ENCODE data around the gene ARFIP1.

ARFIP1 gene

DNA sequence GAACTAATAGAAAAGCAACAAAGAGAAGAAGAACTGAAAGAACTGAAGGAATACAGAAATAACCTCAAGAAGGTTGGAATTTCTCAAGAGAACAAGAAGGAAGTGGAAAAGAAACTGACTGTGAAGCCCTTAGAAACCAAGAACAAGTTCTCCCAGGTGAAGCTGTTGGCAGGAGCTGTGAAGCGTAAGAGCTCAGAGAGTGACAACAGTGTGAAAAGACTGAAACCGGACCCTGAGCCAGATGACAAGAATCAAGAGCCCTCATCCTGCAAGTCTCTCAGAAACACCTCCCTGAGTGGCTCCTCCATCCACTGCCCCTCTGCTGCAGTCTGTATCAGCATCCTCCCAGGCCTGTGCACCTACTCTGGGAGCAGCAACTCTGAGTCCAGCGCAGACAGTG, 148.0 kb downstream of the ARFIP1 start:
- H3K4me3 ChIP-seq (ENCODE audit: low read depth, low read length): no peak overlapping the region
- in situ Hi-C loops (cut with HindIII; ENCODE audit: low sequenced_read_pairs): no loop called here
- DNase-seq (ENCODE audit: low read depth, low spot score): no peak
- TF ChIP-seq, protein P1, sequence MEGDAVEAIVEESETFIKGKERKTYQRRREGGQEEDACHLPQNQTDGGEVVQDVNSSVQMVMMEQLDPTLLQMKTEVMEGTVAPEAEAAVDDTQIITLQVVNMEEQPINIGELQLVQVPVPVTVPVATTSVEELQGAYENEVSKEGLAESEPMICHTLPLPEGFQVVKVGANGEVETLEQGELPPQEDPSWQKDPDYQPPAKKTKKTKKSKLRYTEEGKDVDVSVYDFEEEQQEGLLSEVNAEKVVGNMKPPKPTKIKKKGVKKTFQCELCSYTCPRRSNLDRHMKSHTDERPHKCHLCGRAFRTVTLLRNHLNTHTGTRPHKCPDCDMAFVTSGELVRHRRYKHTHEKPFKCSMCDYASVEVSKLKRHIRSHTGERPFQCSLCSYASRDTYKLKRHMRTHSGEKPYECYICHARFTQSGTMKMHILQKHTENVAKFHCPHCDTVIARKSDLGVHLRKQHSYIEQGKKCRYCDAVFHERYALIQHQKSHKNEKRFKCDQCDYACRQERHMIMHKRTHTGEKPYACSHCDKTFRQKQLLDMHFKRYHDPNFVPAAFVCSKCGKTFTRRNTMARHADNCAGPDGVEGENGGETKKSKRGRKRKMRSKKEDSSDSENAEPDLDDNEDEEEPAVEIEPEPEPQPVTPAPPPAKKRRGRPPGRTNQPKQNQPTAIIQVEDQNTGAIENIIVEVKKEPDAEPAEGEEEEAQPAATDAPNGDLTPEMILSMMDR (IDR thresholded peaks at IDR 0.05; ENCODE audit: low read depth, low read length): no peak

DNA sequence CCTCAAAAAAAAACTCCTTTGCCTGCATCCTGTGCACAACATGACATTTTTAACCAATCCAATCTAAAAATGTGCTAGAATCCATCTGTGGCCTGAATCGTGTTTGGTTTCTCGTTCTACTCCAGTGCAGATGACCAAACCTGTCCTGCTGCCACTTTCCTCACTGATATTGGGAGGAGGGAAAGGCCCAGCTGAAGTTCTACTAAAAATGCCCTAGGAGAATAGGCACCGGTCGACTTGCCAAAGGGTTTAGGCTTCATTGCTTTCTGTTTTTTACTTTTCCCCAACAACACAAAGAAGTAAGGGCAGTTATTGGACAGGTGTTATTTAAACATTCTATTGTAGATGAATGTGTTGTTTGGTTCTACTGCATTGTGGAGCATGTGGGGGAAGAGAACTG, 148.5 kb downstream of the ARFIP1 start:
- TF ChIP-seq, protein P1 (IDR thresholded peaks at IDR 0.05; ENCODE audit: low read depth, low read length): no peak
- in situ Hi-C loops (cut with HindIII; ENCODE audit: low sequenced_read_pairs): no loop called here

GRCh38 chr4:152929888-152930287, 150.1 kb downstream of the ARFIP1 start:
- DNase-seq (ENCODE audit: low read depth, low spot score): no peak
- H3K4me3 ChIP-seq (ENCODE audit: low read depth, low read length): no peak overlapping the region
- in situ Hi-C loops (cut with HindIII; ENCODE audit: low sequenced_read_pairs): no loop called here
- TF ChIP-seq, protein P1 (IDR thresholded peaks at IDR 0.05; ENCODE audit: low read depth, low read length): no peak

More for the DNA sequence above, 148.5 kb downstream of the ARFIP1 start:
- no peak for DNase-seq (ENCODE audit: low read depth, low spot score)
- H3K4me3 ChIP-seq (ENCODE audit: low read depth, low read length): no peak overlapping the region

- TF ChIP-seq, protein P1 (IDR thresholded peaks at IDR 0.05; ENCODE audit: low read depth, low read length): no peak
- DNase-seq (ENCODE audit: low read depth, low spot score): no peak
- no peak overlapping the region for H3K4me3 ChIP-seq (ENCODE audit: low read depth, low read length)
- in situ Hi-C loops (cut with HindIII; ENCODE audit: low sequenced_read_pairs): no loop called here
Observed at GRCh38 chr4:152935143-152935542, 155.4 kb downstream of the ARFIP1 start.

- TF ChIP-seq, protein P1 (IDR thresholded peaks at IDR 0.05; ENCODE audit: low read depth, low read length): no peak
- H3K4me3 ChIP-seq (ENCODE audit: low read depth, low read length): peak within 1 kb of the TSS; percentile 48
- in situ Hi-C loops (cut with HindIII; ENCODE audit: low sequenced_read_pairs): no loop called here
- no peak for DNase-seq (ENCODE audit: low read depth, low spot score)
Observed at GRCh38 chr4:152935631-152936445, 156.1 kb downstream of the ARFIP1 start, which contains the start of gene FHDC1. FHDC1 (plus strand) TSS chr4:152936323; CDS start chr4:152943058, 6,735 bp downstream.

DNA sequence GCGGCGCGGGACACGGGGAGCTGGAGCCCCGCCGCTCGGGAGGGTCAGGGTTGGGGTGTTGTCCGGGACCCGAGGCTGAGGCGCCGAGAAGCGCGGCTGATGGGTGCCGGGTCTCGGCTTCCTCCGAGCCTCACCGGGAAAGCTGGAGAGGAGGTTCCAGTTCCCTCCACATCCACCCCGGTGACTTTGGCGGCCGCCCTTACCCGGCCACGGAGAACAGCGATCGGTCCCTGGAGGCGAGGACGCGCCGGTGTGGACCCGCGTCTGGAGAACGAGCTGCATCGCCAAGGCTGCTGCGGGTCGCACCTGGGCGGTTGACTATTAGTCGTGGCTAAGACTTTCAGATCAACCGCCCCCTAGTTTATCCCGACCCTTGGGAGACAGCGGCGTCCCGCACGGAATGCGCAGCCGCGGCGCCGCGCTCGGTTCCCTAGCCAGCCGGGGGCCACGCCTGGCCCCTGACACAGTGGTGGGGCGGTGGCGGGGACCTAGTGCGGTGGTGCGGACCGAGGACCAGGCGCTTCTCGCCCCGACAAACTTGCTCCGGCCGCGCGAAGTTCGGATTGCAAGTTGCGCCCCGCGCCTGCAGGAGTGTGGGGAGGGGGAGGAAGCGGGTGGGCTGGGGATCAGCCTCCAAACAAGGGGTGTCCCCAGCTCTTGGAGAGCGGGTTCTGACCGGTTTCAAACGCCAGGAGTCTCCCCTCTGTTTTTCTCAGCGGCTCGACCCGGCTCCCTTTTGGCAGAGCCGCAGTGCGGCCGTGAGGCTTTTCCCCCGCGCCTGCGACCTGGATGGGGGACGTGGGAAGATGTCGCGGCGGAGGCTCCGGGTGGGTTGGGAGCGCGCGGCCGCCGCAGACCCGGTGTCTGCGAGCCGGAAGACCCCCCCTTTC, 156.9 kb downstream of the ARFIP1 start:
- DNase-seq (ENCODE audit: low read depth, low spot score): no peak
- in situ Hi-C loops (cut with HindIII; ENCODE audit: low sequenced_read_pairs): no loop called here
- TF ChIP-seq, protein P1 (IDR thresholded peaks at IDR 0.05; ENCODE audit: low read depth, low read length): peak; percentile 7
- peak overlapping the region; percentile 48 for H3K4me3 ChIP-seq (ENCODE audit: low read depth, low read length)
